HEK293 (cell line): ENCODE measurements around the gene SYNGR3.
"Not testable (repeated sequence)": the region's sequence is repeated elsewhere in the genome, so short reads cannot be mapped to it uniquely, and the experiment has no call there.

ENCODE experiments used
- CTCF ChIA-PET: fragments of 350-600 bp; formaldehyde crosslinking; extraction: SDS; loops from one replicate; lab custom pipeline; 2021; ENCODE audit warnings: antibody characterized with exemption; lab: Yijun Ruan, JAX
- POLR2A ChIA-PET: fragments of 300-600 bp; formaldehyde crosslinking; extraction: SDS; loops from one replicate; lab custom pipeline; 2020; ENCODE audit warnings: antibody characterized with exemption, inconsistent platforms; lab: Yijun Ruan, JAX
- H3K27ac ChIP-seq: fragments of 200-500 bp; sonication (Bioruptor generic); 2 replicates; pipeline ENCODE4 v1.5.1; 2014; ENCODE audit warnings: low read depth, low read length, control low read depth, inconsistent platforms; ENCODE audit errors: extremely low read depth
- H3K36me3 ChIP-seq, 2 experiments: fragments of 200-500 bp in 1 of 2; sonication (Bioruptor generic) in 1 of 2; 1 replicate in 1 of 2; 2 replicates in 1 of 2; pipeline ENCODE4 v1.5.1; 2014 to 2017; ENCODE audit warnings: inconsistent platforms in 2 of 2, low read length in 2 of 2; ENCODE audit not compliant: control insufficient read depth in 2 of 2, insufficient read depth in 1 of 2
- H3K4me1 ChIP-seq: fragments of 200-500 bp; sonication (Bioruptor generic); 2 replicates; pipeline ENCODE4 v1.5.1; 2014; ENCODE audit warnings: mild to moderate bottlenecking, low read length, inconsistent platforms; ENCODE audit not compliant: control insufficient read depth, insufficient read depth
- H3K4me3 ChIP-seq: 2 replicates; pipeline ENCODE4 v1.5.1; 2011; ENCODE audit warnings: low read depth, mild to moderate bottlenecking, control low read depth, low read length, moderate library complexity
- H3K9me3 ChIP-seq: fragments of 200-500 bp; sonication (Bioruptor generic); 2 replicates; pipeline ENCODE4 v1.5.1; 2014; ENCODE audit warnings: low read depth, low read length, inconsistent platforms; ENCODE audit not compliant: control insufficient read depth, insufficient read depth
- FEZF1 ChIP-seq: fragments of 450-650 bp; formaldehyde crosslinking; IDR thresholded peaks from 2 replicates; pipeline ENCODE4 v1.5.1; 2016; ENCODE audit warnings: missing biosample characterization, missing genetic modification characterization
- KLF7 ChIP-seq: fragments of 450-650 bp; formaldehyde crosslinking; IDR thresholded peaks from 2 replicates; pipeline ENCODE4 v1.5.1; 2016; ENCODE audit warnings: missing biosample characterization, missing genetic modification characterization, borderline replicate concordance
- SP3 ChIP-seq: fragments of 450-650 bp; formaldehyde crosslinking; IDR thresholded peaks from 2 replicates; pipeline ENCODE4 v1.5.1; 2016; ENCODE audit warnings: missing biosample characterization, missing genetic modification characterization
- ZBTB20 ChIP-seq: fragments of 450-650 bp; formaldehyde crosslinking; IDR thresholded peaks from 2 replicates; pipeline ENCODE4 v1.5.1; 2016; ENCODE audit warnings: missing biosample characterization, missing genetic modification characterization
- ZNF266 ChIP-seq: fragments of 450-650 bp; formaldehyde crosslinking; IDR thresholded peaks from 2 replicates; pipeline ENCODE4 v1.5.1; 2016; ENCODE audit warnings: missing biosample characterization, missing genetic modification characterization, low read depth
- ZNF664 ChIP-seq: fragments of 450-650 bp; formaldehyde crosslinking; IDR thresholded peaks from 2 replicates; pipeline ENCODE4 v1.5.1; 2016; ENCODE audit warnings: missing biosample characterization, missing genetic modification characterization
- TF ChIP-seq, protein P1 (sequence below): fragments of 450-650 bp; formaldehyde crosslinking; IDR thresholded peaks from 2 replicates; pipeline ENCODE4 v1.5.1; 2017; ENCODE audit warnings: missing biosample characterization, missing genetic modification characterization
- TF ChIP-seq, protein P2 (sequence below): fragments of 450-650 bp; formaldehyde crosslinking; IDR thresholded peaks from 2 replicates; pipeline ENCODE4 v1.5.1; 2016; ENCODE audit warnings: missing biosample characterization, missing genetic modification characterization, low read depth
- TF ChIP-seq, protein P3 (sequence below): fragments of 450-650 bp; formaldehyde crosslinking; IDR thresholded peaks from 2 replicates; pipeline ENCODE4 v1.5.1; 2017; ENCODE audit warnings: missing biosample characterization, missing genetic modification characterization

Gene SYNGR3

DNA sequence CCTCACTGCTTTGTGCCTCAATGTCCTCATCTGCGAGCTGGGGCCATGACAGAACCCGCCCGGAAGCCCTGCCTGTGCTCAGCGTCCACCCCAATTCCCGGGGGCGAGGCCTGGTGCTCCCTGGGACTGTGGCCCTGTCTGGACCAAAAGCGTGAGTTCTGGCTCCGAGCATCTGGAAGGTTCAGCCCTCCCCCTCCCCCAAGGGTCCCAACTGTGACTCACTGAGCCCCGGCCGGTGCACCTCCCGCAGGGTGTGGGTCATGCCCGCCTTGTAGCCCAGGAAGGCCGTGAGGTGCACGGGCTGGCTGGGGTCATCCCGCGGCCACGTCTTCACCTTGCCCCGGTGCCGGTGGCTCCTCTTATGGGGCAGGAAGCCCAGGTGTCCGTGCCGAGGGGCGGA lies 36.0 kb upstream of the SYNGR3 start (continued):
- TF ChIP-seq FEZF1, result no peak
- TF ChIP-seq KLF7 (tag by site-specific recombination), result no peak
- TF ChIP-seq, all 188 proteins: peak for 0

DNA sequence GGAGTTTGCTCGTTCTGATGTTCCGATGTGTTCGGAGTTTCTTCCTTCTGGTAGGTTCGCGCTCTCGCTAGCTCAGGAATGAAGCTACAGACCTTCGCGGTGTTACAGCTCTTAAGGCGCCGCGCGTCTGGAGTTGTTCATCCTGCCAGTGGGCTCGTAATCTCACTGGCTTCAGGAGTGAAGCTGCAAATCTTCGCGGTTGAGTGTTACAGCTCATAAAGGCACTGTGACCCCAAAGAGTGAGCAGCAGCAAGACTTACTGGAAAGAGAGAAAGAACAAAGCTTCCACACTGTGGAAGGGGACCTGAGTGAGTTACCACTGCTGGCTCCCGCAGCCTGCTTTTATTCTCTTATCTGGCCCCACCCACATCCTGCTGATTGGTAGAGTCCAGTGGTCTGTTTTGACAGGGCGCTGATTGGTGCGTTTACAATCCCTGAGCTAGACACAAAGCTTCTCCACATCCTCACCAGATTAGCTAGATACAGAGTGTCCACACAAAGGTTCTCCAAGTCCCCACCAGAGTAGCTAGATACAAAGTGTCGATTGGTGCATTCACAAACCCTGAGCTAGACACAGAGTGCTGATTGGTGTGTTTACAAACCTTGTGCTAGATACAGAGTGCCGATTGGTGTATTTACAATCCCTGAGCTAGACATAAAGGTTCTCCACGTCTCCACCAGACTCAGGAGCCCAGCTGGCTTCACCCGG lies 32.2 kb upstream of the SYNGR3 start:
- CTCF ChIA-PET, result interaction anchor here (0.6 to 2.1 kb wide), 6 partner anchors 12 to 240 kb away, joined by 3 to 4 read pairs (median 3); partner anchors contain the start of gene MSRB1
- not testable (repeated sequence) for H3K4me1 ChIP-seq, H3K9me3 ChIP-seq, H3K27ac ChIP-seq, H3K4me3 ChIP-seq
- POLR2A ChIA-PET, result interaction anchor here (0.6 to 1.3 kb wide), 6 partner anchors 14 to 1615 kb away, joined by 3 to 8 read pairs (median 4); partner anchors contain the start of genes MSRB1 and TRAF7
- H3K36me3 ChIP-seq, result peaks cover 0 to 17% of the 10 kb centered on the region in 2 experiments; a peak in 1 of 3 replicates

DNA sequence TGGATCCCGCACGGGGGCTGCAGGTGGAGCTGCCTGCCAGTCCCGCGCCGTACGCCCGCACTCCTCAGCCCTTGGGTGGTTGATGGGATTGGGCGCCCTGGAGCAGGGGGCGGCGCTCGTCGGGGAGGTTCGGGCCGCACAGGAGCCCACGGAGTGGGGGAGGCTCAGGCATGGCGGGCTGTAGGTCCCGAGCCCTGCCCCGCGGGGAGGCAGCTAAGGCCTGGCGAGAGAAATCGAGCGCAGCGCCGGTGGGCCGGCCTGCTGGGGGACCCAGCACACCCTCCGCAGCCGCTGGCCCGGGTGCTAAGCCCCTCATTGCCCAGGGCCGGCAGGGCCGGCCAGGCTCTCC lies 31.7 kb upstream of the SYNGR3 start:
- H3K4me3 ChIP-seq, H3K27ac ChIP-seq, H3K9me3 ChIP-seq, H3K4me1 ChIP-seq: not testable (repeated sequence)
- H3K36me3 ChIP-seq, result peaks cover 0 to 22% of the 10 kb centered on the region in 2 experiments; a peak in 1 of 3 replicates
- ChIA-PET POLR2A (interaction anchor here (0.6 to 1.3 kb wide), 6 partner anchors 15 to 1616 kb away, joined by 3 to 8 read pairs (median 4); partner anchors contain the start of genes MSRB1 and TRAF7), CTCF (interaction anchor here (0.6 to 2.1 kb wide), 7 partner anchors 13 to 240 kb away, joined by 3 to 4 read pairs (median 3); partner anchors contain the start of gene MSRB1)

DNA sequence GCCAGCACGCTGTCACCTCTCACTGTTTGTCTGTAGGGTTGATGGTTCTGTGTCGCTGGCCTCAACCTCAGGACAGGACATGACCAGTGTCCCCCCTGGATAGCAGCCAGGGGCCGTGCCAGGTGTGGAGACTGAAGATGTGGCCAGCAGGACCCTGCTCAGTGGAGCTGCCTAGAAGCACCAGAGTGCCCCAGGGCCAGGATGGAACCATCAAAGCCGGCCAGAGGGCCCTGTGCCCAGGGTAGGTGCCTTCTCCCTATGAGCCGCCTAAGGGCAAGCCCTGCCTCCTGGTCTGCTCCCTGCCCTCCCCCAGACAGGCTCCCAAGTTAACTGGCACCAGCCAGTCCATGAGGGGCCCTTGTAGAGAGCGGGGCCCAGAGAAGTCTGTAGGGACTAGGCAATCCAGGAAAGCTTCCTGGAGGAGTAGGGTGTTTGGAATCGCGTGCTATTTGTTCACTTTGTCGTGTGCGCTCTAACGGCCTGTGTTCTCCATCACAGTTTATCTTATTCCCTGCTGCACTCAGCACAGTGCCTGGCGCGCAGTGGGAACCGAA lies 31.0 kb upstream of the SYNGR3 start:
- peaks cover 0 to 29% of the 10 kb centered on the region in 2 experiments; a peak in 1 of 3 replicates for H3K36me3 ChIP-seq
- H3K9me3 ChIP-seq, result no peaks in the 10 kb centered on the region
- POLR2A ChIA-PET, result no interaction called here
- H3K27ac ChIP-seq, result peak overlapping the region; percentile 96; the same call in 1 of the 2 replicates
- H3K4me3 ChIP-seq, result no peak overlapping the region
- CTCF ChIA-PET, result interaction anchor here (0.7 to 2.1 kb wide), 4 partner anchors 13 to 57 kb away, joined by 3 to 4 read pairs (median 3); no protein-coding TSS in a partner anchor
- TF ChIP-seq, protein P1, sequence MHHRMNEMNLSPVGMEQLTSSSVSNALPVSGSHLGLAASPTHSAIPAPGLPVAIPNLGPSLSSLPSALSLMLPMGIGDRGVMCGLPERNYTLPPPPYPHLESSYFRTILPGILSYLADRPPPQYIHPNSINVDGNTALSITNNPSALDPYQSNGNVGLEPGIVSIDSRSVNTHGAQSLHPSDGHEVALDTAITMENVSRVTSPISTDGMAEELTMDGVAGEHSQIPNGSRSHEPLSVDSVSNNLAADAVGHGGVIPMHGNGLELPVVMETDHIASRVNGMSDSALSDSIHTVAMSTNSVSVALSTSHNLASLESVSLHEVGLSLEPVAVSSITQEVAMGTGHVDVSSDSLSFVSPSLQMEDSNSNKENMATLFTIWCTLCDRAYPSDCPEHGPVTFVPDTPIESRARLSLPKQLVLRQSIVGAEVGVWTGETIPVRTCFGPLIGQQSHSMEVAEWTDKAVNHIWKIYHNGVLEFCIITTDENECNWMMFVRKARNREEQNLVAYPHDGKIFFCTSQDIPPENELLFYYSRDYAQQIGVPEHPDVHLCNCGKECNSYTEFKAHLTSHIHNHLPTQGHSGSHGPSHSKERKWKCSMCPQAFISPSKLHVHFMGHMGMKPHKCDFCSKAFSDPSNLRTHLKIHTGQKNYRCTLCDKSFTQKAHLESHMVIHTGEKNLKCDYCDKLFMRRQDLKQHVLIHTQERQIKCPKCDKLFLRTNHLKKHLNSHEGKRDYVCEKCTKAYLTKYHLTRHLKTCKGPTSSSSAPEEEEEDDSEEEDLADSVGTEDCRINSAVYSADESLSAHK (tag by site-specific recombination), result peak; percentile 82
- TF ChIP-seq ZNF664 (tag by site-specific recombination) (peak; percentile 43; the same call in 1 of the 2 replicates), ZBTB20 (tag by site-specific recombination) (no peak), SP3 (tag by site-specific recombination) (no peak), ZNF266 (no peak)
- TF ChIP-seq, protein P2, sequence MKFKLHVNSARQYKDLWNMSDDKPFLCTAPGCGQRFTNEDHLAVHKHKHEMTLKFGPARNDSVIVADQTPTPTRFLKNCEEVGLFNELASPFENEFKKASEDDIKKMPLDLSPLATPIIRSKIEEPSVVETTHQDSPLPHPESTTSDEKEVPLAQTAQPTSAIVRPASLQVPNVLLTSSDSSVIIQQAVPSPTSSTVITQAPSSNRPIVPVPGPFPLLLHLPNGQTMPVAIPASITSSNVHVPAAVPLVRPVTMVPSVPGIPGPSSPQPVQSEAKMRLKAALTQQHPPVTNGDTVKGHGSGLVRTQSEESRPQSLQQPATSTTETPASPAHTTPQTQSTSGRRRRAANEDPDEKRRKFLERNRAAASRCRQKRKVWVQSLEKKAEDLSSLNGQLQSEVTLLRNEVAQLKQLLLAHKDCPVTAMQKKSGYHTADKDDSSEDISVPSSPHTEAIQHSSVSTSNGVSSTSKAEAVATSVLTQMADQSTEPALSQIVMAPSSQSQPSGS (tag by site-specific recombination), result no peak
- TF ChIP-seq, protein P3, sequence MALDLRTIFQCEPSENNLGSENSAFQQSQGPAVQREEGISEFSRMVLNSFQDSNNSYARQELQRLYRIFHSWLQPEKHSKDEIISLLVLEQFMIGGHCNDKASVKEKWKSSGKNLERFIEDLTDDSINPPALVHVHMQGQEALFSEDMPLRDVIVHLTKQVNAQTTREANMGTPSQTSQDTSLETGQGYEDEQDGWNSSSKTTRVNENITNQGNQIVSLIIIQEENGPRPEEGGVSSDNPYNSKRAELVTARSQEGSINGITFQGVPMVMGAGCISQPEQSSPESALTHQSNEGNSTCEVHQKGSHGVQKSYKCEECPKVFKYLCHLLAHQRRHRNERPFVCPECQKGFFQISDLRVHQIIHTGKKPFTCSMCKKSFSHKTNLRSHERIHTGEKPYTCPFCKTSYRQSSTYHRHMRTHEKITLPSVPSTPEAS (tag by site-specific recombination), result no peak
- TF ChIP-seq, all 188 proteins: peak for 2
- no peaks in the 10 kb centered on the region; the same call in 1 of the 2 replicates for H3K4me1 ChIP-seq
